Stimulated activated CD8-positive, alpha-beta memory T cell treated with anti-CD3 and anti-CD28 coated beads, Interleukin-2, amount 100 ng/mL, for 48 hours (primary cell): ENCODE data around the gene WDR70.
"Not testable (repeated sequence)": the region's sequence is repeated elsewhere in the genome, so short reads cannot be mapped to it uniquely, and the experiment has no call there.

Experiments
- DNase-seq, 2 donors: peaks; one replicate each; pipeline ENCODE4 v3.0.0-alpha.2; 2020; ENCODE audit warnings: low read depth in 2 of 2

Gene WDR70

GRCh38 chr5:37640088-37640487, 261.0 kb downstream of the WDR70 start:
- DNase-seq = no peak

GRCh38 chr5:37641933-37642332, 262.8 kb downstream of the WDR70 start:
- no peak for DNase-seq

- DNase-seq = no peak
These were observed 266.6 kb downstream of the WDR70 start for GRCh38 chr5:37645707-37646106.

GRCh38 chr5:37654566-37654965, 275.4 kb downstream of the WDR70 start:
- not testable (repeated sequence) for DNase-seq

- DNase-seq = no peak
These were observed 277.9 kb downstream of the WDR70 start for GRCh38 chr5:37657046-37657445.

GRCh38 chr5:37658440-37658839, 279.3 kb downstream of the WDR70 start:
- no peak for DNase-seq

GRCh38 chr5:37660319-37660718, 281.2 kb downstream of the WDR70 start:
- DNase-seq = no peak

- DNase-seq = no peak
These were observed 282.3 kb downstream of the WDR70 start for GRCh38 chr5:37661227-37661920.

GRCh38 chr5:37661951-37662350, 282.8 kb downstream of the WDR70 start:
- DNase-seq = no peak

- DNase-seq = no peak
These were observed 283.2 kb downstream of the WDR70 start for GRCh38 chr5:37662362-37662761.

GRCh38 chr5:37662789-37663485, 283.8 kb downstream of the WDR70 start:
- no peak for DNase-seq

GRCh38 chr5:37663538-37663937, 284.4 kb downstream of the WDR70 start:
- no peak for DNase-seq

- DNase-seq = no peak
These were observed 285.4 kb downstream of the WDR70 start for GRCh38 chr5:37664551-37664950.

GRCh38 chr5:37665272-37665671, 286.2 kb downstream of the WDR70 start:
- DNase-seq = no peak

GRCh38 chr5:37665889-37666288, 286.8 kb downstream of the WDR70 start:
- no peak for DNase-seq

- no peak for DNase-seq
These were observed 288.3 kb downstream of the WDR70 start for GRCh38 chr5:37667430-37667829.

- DNase-seq = no peak
These were observed 288.7 kb downstream of the WDR70 start for GRCh38 chr5:37667846-37668245.

GRCh38 chr5:37668524-37669047, 289.5 kb downstream of the WDR70 start:
- DNase-seq = no peak

GRCh38 chr5:37672118-37672588, 293.0 kb downstream of the WDR70 start:
- peak in 1 of 2 donors; percentile 0 for DNase-seq

GRCh38 chr5:37674361-37674760, 295.2 kb downstream of the WDR70 start:
- DNase-seq = not testable (repeated sequence)

- DNase-seq = not testable (repeated sequence)
These were observed 300.2 kb downstream of the WDR70 start for GRCh38 chr5:37679326-37679725.

- not testable (repeated sequence) for DNase-seq
These were observed 300.8 kb downstream of the WDR70 start for GRCh38 chr5:37679903-37680302.

GRCh38 chr5:37683072-37683471, 304.0 kb downstream of the WDR70 start:
- no peak for DNase-seq
